Measurements from ENCODE around the gene VKORC1L1.
"Not testable (repeated sequence)": the region's sequence is repeated elsewhere in the genome, so short reads cannot be mapped to it uniquely, and the experiment has no call there.

Gene VKORC1L1

DNA sequence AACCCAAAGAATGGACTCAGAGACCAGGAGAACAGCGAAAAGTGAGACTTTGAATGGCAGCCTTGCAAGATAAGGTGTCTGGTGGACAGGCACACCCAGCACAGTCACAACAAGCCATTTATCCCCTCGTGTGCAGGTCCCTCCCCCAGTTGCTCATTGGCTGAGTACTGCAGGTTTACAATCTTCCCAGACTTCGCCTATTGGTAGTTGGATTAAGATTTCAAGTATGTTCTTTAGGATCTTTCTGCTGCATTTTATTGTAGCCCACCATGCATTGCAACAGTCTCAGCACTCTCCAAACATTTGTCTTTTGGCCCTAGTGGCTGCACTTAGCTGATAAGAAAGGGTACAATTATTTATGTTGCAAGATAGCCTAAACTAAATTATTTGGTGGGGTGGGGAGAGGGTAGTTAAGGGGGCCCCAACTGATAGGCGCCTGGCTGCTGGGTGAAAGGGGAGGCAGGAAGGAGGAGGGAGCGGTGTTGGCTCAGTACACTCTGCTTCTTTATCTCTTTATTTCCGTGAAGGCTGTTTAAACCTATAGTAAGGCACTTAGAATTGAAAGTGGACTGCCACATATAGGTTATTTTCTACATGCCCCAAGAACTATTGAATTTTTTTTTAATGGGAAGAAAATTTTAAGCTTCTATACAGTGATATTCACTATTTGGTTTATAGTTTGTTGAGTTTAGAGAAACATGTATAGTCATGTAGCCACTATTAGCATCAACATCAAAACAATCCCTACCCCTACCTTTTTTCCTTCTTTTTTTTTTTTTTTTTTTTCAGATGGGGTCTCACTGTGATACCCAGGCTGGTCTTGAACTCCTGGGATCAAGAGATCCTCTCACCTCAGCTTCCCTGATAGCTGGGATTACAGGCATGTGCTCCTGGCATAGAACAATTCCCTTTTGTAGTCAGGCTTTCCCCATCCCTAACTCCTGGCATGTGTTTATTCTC lies 54.9 kb downstream of the VKORC1L1 start:
- Histone ChIP-seq H3K27ac (ENCODE audit: insufficient read depth, low read length, poor library complexity, severe bottlenecking) (no peak overlapping the region), H3K36me3 (ENCODE audit: control insufficient read depth, insufficient read depth, low read length) (no peaks in the 10 kb centered on the region), H3K4me1 (ENCODE audit: control insufficient read depth, insufficient read depth, low read length, poor library complexity, severe bottlenecking) (no peaks in the 10 kb centered on the region), H3K27me3 (replicated peaks; ENCODE audit: control insufficient read depth, insufficient read depth, low read length, poor library complexity, severe bottlenecking) (no peaks in the 10 kb centered on the region), H3K4me3 (ENCODE audit: insufficient read depth, low read depth, low read length, poor library complexity, severe bottlenecking) (no peak overlapping the region), H3K9me3 (ENCODE audit: control insufficient read depth, low read length) (no peaks in the 10 kb centered on the region)
- no peak for DNase-seq

DNA sequence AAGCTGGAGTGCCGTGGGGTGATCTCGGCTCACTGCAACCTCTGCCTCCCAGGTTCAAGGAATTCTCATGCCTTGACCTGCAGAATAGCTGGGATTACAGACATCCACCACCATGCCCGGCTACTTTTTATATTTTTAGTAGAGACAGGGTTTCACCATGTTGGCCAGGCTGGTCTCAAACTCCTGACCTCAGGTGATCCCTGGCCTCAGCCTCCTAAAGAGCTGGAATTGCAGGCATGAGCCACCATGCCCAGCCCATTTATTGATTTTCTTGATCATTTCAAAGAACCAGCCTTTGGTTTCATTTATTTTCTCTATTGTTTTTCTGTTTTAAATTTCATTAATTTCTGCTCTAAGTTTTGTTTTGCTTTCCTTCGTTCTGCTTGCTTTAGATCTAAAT lies 58.8 kb downstream of the VKORC1L1 start:
- no peaks in the 10 kb centered on the region for H3K36me3 ChIP-seq (ENCODE audit: control insufficient read depth, insufficient read depth, low read length)
- H3K4me3 ChIP-seq (ENCODE audit: insufficient read depth, low read depth, low read length, poor library complexity, severe bottlenecking) = no peak overlapping the region
- no peak for DNase-seq
- H3K27me3 ChIP-seq (replicated peaks; ENCODE audit: control insufficient read depth, insufficient read depth, low read length, poor library complexity, severe bottlenecking) = no peaks in the 10 kb centered on the region
- no peaks in the 10 kb centered on the region for H3K9me3 ChIP-seq (ENCODE audit: control insufficient read depth, low read length)
- no peak overlapping the region for H3K27ac ChIP-seq (ENCODE audit: insufficient read depth, low read length, poor library complexity, severe bottlenecking)
- H3K4me1 ChIP-seq (ENCODE audit: control insufficient read depth, insufficient read depth, low read length, poor library complexity, severe bottlenecking) = no peaks in the 10 kb centered on the region

DNA sequence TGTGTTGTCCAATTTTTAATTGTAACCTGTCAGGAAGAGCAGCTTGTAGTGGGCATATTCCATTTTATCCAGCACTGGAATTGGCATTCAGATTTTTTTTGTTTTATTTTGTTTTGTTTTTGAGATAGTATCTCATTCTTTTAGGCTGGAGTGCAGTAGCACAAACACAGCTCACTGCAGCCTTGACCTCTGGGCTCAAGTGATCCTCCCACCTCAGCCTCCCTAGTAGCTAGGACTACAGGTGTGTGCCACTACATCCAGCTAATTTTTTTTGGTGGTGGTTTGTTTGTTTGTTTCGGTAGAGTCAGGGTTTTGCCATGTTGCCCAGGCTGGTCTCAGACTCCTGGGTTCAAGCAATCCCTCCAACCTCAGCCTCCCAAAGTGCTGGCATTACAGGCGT lies 64.4 kb downstream of the VKORC1L1 start:
- no peaks in the 10 kb centered on the region for H3K4me1 ChIP-seq (ENCODE audit: control insufficient read depth, insufficient read depth, low read length, poor library complexity, severe bottlenecking)
- no peak for DNase-seq
- no peaks in the 10 kb centered on the region for H3K27me3 ChIP-seq (replicated peaks; ENCODE audit: control insufficient read depth, insufficient read depth, low read length, poor library complexity, severe bottlenecking)
- H3K27ac ChIP-seq (ENCODE audit: insufficient read depth, low read length, poor library complexity, severe bottlenecking) = no peak overlapping the region
- H3K36me3 ChIP-seq (ENCODE audit: control insufficient read depth, insufficient read depth, low read length) = no peaks in the 10 kb centered on the region
- H3K9me3 ChIP-seq (ENCODE audit: control insufficient read depth, low read length) = no peaks in the 10 kb centered on the region
- no peak overlapping the region for H3K4me3 ChIP-seq (ENCODE audit: insufficient read depth, low read depth, low read length, poor library complexity, severe bottlenecking)

GRCh38 chr7:65938336-65938895 lies 65.5 kb downstream of the VKORC1L1 start:
- Histone ChIP-seq H3K27me3 (replicated peaks; ENCODE audit: control insufficient read depth, insufficient read depth, low read length, poor library complexity, severe bottlenecking) (no peaks in the 10 kb centered on the region), H3K4me1 (ENCODE audit: control insufficient read depth, insufficient read depth, low read length, poor library complexity, severe bottlenecking) (no peaks in the 10 kb centered on the region), H3K4me3 (ENCODE audit: insufficient read depth, low read depth, low read length, poor library complexity, severe bottlenecking) (no peak overlapping the region), H3K36me3 (ENCODE audit: control insufficient read depth, insufficient read depth, low read length) (no peaks in the 10 kb centered on the region), H3K27ac (ENCODE audit: insufficient read depth, low read length, poor library complexity, severe bottlenecking) (no peak overlapping the region), H3K9me3 (ENCODE audit: control insufficient read depth, low read length) (no peaks in the 10 kb centered on the region)
- no peak for DNase-seq

DNA sequence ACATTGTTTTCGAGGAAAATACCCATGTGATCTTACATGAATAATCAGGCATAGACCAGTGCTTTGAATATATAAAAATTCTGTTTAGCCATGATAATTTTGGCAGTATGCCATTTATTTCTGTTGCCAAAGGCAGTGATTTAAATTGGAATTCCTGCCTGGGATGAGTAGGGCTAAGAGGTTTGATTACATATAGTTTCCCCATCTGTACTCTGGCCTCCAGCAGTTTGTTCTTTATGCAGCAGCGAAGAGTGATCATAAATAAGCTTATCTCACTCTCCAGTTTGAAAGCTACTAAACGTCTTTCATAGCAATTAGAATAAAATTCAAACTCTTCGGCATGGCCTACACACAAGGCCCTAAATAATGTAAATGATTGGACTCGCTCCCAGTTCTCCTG lies 72.9 kb downstream of the VKORC1L1 start:
- not testable (repeated sequence) for H3K4me3 ChIP-seq (ENCODE audit: insufficient read depth, low read depth, low read length, poor library complexity, severe bottlenecking); H3K4me1 ChIP-seq (ENCODE audit: control insufficient read depth, insufficient read depth, low read length, poor library complexity, severe bottlenecking); H3K27ac ChIP-seq (ENCODE audit: insufficient read depth, low read length, poor library complexity, severe bottlenecking); H3K9me3 ChIP-seq (ENCODE audit: control insufficient read depth, low read length); H3K27me3 ChIP-seq (replicated peaks; ENCODE audit: control insufficient read depth, insufficient read depth, low read length, poor library complexity, severe bottlenecking); DNase-seq; H3K36me3 ChIP-seq (ENCODE audit: control insufficient read depth, insufficient read depth, low read length)

- no peaks in the 10 kb centered on the region for H3K36me3 ChIP-seq (ENCODE audit: control insufficient read depth, insufficient read depth, low read length)
- no peak for DNase-seq
- H3K9me3 ChIP-seq (ENCODE audit: control insufficient read depth, low read length) = no peaks in the 10 kb centered on the region
- no peaks in the 10 kb centered on the region for H3K4me1 ChIP-seq (ENCODE audit: control insufficient read depth, insufficient read depth, low read length, poor library complexity, severe bottlenecking)
- H3K27ac ChIP-seq (ENCODE audit: insufficient read depth, low read length, poor library complexity, severe bottlenecking) = no peak overlapping the region
- H3K27me3 ChIP-seq (replicated peaks; ENCODE audit: control insufficient read depth, insufficient read depth, low read length, poor library complexity, severe bottlenecking) = no peaks in the 10 kb centered on the region
- no peak overlapping the region for H3K4me3 ChIP-seq (ENCODE audit: insufficient read depth, low read depth, low read length, poor library complexity, severe bottlenecking)
These were observed 74.0 kb downstream of the VKORC1L1 start for GRCh38 chr7:65946904-65947303.

DNA sequence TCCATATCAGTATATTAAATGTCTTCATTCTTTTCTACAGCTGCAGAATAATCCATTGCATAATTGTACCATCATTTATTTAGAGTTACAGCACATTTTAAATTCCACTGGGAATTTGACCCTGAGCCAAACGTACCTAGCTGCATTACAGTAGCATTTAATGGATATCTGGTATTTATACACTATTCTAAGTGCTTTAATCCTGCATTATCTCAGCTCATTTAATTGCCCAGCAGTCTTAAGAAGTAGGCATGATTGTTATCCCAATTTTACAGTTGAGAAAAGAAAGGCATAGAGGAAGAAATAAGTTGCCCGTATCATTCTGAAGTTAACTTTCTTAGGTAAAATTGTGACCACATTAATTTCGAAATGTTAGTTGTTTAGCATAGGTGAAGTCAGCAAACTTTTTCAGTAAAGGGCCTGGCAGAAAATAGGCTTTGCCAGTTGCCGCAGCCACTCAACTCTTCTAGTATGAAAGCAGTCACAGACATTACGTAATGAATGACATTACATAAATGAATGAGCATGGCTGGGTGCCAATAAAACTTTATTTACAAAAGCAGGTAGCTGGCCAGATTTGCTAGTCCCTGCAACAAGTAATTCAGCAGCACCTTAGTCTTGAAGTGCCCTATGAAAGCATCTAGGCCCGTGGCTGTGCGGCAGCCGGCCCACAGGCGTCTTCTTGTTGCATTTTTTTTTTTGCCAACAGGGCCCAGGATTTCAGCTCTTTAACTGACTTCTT lies 79.1 kb downstream of the VKORC1L1 start:
- Histone ChIP-seq H3K27me3 (replicated peaks; ENCODE audit: control insufficient read depth, insufficient read depth, low read length, poor library complexity, severe bottlenecking) (no peaks in the 10 kb centered on the region), H3K4me3 (ENCODE audit: insufficient read depth, low read depth, low read length, poor library complexity, severe bottlenecking) (no peak overlapping the region), H3K36me3 (ENCODE audit: control insufficient read depth, insufficient read depth, low read length) (peaks cover 8% of the 10 kb centered on the region), H3K9me3 (ENCODE audit: control insufficient read depth, low read length) (no peaks in the 10 kb centered on the region), H3K27ac (ENCODE audit: insufficient read depth, low read length, poor library complexity, severe bottlenecking) (no peak overlapping the region), H3K4me1 (ENCODE audit: control insufficient read depth, insufficient read depth, low read length, poor library complexity, severe bottlenecking) (no peaks in the 10 kb centered on the region)
- DNase-seq = no peak

GRCh38 chr7:65953001-65953720 lies 80.3 kb downstream of the VKORC1L1 start:
- no peaks in the 10 kb centered on the region for H3K4me1 ChIP-seq (ENCODE audit: control insufficient read depth, insufficient read depth, low read length, poor library complexity, severe bottlenecking)
- no peak overlapping the region for H3K27ac ChIP-seq (ENCODE audit: insufficient read depth, low read length, poor library complexity, severe bottlenecking)
- H3K27me3 ChIP-seq (replicated peaks; ENCODE audit: control insufficient read depth, insufficient read depth, low read length, poor library complexity, severe bottlenecking) = no peaks in the 10 kb centered on the region
- DNase-seq = no peak
- peaks cover 8% of the 10 kb centered on the region for H3K36me3 ChIP-seq (ENCODE audit: control insufficient read depth, insufficient read depth, low read length)
- H3K9me3 ChIP-seq (ENCODE audit: control insufficient read depth, low read length) = no peaks in the 10 kb centered on the region
- H3K4me3 ChIP-seq (ENCODE audit: insufficient read depth, low read depth, low read length, poor library complexity, severe bottlenecking) = no peak overlapping the region

DNA sequence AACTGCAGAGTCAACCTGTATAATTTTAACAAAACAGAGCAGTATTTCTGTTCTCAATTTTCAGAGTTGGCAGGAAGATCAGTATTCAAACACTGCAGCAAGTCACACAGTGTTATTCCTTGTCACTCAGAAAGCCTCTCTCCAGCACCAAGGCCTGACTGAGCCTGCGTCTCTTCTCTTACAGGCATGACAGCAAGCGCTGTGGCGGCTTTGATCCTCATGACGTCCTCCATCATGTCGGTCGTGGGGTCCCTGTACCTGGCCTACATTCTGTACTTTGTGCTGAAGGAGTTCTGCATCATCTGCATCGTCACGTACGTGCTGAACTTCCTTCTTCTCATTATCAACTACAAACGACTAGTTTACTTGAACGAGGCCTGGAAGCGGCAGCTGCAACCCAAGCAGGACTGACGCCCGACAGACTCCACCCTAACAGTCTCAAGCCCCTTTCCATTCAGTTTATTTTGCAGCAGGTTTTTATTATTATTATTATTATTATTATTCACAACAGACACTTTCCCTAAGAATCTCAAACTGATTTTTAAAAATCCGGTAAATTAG lies 81.1 kb downstream of the VKORC1L1 start:
- Histone ChIP-seq H3K27ac (ENCODE audit: insufficient read depth, low read length, poor library complexity, severe bottlenecking) (no peak overlapping the region), H3K27me3 (replicated peaks; ENCODE audit: control insufficient read depth, insufficient read depth, low read length, poor library complexity, severe bottlenecking) (no peaks in the 10 kb centered on the region), H3K4me1 (ENCODE audit: control insufficient read depth, insufficient read depth, low read length, poor library complexity, severe bottlenecking) (no peaks in the 10 kb centered on the region)

More for the DNA sequence above, 81.1 kb downstream of the VKORC1L1 start:
- Histone ChIP-seq H3K36me3 (ENCODE audit: control insufficient read depth, insufficient read depth, low read length) (peaks cover 10% of the 10 kb centered on the region), H3K4me3 (ENCODE audit: insufficient read depth, low read depth, low read length, poor library complexity, severe bottlenecking) (no peak overlapping the region), H3K9me3 (ENCODE audit: control insufficient read depth, low read length) (no peaks in the 10 kb centered on the region)
- DNase-seq = no peak

Data from effector memory CD4-positive, alpha-beta T cell (primary cell).